ENCODE measurements around the gene SCLY. TPM values are rescaled to one million over a fixed set of nuclear protein-coding genes. Genes with fewer than 3 reads are reported as not detected.

Gene SCLY
- total and polyA plus RNA-seq, 2 donors (not counting 1 experiment from before 2014, with no cell fraction given), result 16.4 to 42.4 TPM

DNA sequence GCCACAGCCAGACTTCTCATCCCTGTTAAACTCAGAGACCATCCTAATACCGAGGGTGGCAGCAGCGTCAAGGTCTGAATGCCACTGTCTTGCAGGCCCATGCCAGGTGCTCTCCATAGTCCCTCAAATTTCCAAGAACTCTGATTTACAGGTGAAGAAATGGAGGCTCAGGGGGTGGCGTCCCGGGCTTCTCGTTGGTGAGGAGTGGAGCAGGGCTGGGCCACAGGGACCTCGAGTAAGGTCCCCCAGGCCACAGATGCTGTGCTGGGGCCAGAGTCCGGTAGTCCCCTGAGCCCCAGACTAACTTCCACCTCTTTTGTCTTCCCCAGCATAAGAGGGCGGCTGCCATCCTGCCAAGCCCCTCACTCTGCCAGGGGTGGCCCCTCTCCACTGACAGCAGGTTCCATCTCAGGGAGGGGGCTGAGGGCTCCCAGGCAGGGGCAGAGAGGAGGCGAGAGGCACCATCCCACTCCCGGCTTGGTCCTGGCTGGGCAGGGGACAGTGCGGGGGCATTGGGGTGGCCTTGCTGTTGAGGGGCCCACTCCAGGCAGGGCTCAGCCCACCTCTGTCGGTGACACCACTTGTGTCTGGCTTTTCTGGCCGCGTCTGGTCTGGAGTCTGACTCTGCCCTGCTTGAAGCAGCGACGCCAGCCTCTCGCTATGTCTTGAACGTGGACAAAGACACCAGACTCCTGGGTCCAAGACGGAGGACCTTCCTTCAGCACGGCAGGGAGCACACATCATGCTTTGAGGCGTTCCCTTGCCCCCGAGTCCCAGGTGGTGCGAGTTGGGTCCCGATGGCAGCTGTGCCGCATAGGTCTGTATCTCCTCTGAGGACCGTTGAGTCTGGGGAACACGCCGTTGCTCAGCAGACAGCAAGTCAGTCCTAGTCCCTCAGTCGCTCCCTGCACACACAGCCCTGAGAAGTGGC is 61.8 kb downstream of the SCLY start:
- no peaks in the 10 kb centered on the region for H3K36me3 ChIP-seq (replicated peaks in 1 of 2; ENCODE audit: control extremely low read depth in 1 of 2, control insufficient read depth in 1 of 2, extremely low read depth in 1 of 2, insufficient read depth in 2 of 2, low read length in 1 of 2)
- WGBS (ENCODE audit: insufficient coverage), result 94% methylated on average over 27 of the region's 29 CpGs
- no peaks in the 10 kb centered on the region for H3K27me3 ChIP-seq (replicated peaks in 1 of 4; ENCODE audit: control extremely low read depth in 1 of 4, control insufficient read depth in 3 of 4, insufficient read depth in 4 of 4, low read length in 3 of 4)
- no peaks in the 10 kb centered on the region for H4K20me1 ChIP-seq (ENCODE audit: control insufficient read depth, insufficient read depth, low read length, poor library complexity, severe bottlenecking)
- H3K27ac ChIP-seq (ENCODE audit: low read length in 2 of 2), result no peak overlapping the region
- H3K79me2 ChIP-seq (ENCODE audit: control insufficient read depth, insufficient read depth, low read length), result no peaks in the 10 kb centered on the region
- H3K4me3 ChIP-seq (ENCODE audit: control extremely low read depth in 1 of 5, extremely low read depth in 1 of 5, insufficient read depth in 1 of 5, low read depth in 2 of 5, low read length in 4 of 5), result no peak overlapping the region
- peaks cover 4% of the 10 kb centered on the region for H3K4me1 Mint-ChIP-seq
- ATAC-seq (ENCODE audit: low read depth) (no peak), DNase-seq (no peak)
- peaks cover 4 to 13% of the 10 kb centered on the region in 2 donors for H3K4me1 ChIP-seq (ENCODE audit: control insufficient read depth in 2 of 2, insufficient read depth in 2 of 2, low read length in 2 of 2)
- ChIA-PET POLR2A (no interaction called here), CTCF (no interaction called here)
- intact Hi-C loops (cut with micrococcal nuclease), result no loop called here
- H3K27ac Mint-ChIP-seq, result no peak overlapping the region
- TF ChIP-seq CTCF (IDR thresholded peaks at IDR 0.05) (no peak), EZH2 (IDR thresholded peaks at IDR 0.05; ENCODE audit: borderline replicate concordance, insufficient read depth, low read depth, low read length, poor library complexity, severe bottlenecking) (no peak)
- no peak overlapping the region for H2AFZ ChIP-seq (ENCODE audit: insufficient read depth, low read depth, low read length, poor library complexity, severe bottlenecking)
- no peak overlapping the region for H3K9ac ChIP-seq (ENCODE audit: low read length)
- no peak overlapping the region for H3K4me2 ChIP-seq (replicated peaks; ENCODE audit: low read depth, low read length, poor library complexity, severe bottlenecking)
- no peaks in the 10 kb centered on the region for H3K9me3 Mint-ChIP-seq (ENCODE audit: insufficient read depth)
- peaks cover 0 to 10% (median 0%) of the 10 kb centered on the region in 3 donors for H3K9me3 ChIP-seq (ENCODE audit: control extremely low read depth in 1 of 3, control insufficient read depth in 2 of 3, insufficient read depth in 1 of 3, low read length in 2 of 3)
- no peak overlapping the region for H3K4me3 Mint-ChIP-seq
- peaks cover 3% of the 10 kb centered on the region for H3K27me3 Mint-ChIP-seq
